Endothelial cell of umbilical vein (primary cell): ENCODE results near the gene SMAD6. TPM values are rescaled to one million over a fixed set of nuclear protein-coding genes. Genes with fewer than 3 reads are reported as not detected.

Source experiments
- BruUV-seq: library from RNA; stranded (reverse); fragments of 400-500 nt; replicated peaks from 2 replicates; lab custom pipeline; 2021; lab: Mats Ljungman, UMichigan
- CTCF ChIA-PET: fragments of 300-600, 350-600 bp; sonication (Branson Sonifier 250); formaldehyde crosslinking; loops from one replicate; lab custom pipeline; 2021; ENCODE audit warnings: antibody characterized with exemption, inconsistent platforms; lab: Charles Lee
- POLR2A ChIA-PET: fragments of 300-600, 350-600 bp; sonication (Branson Sonifier 250); formaldehyde crosslinking; loops from one replicate; lab custom pipeline; 2021; ENCODE audit warnings: antibody characterized with exemption, inconsistent platforms; lab: Charles Lee
- DNase-seq: peaks from one replicate; pipeline ENCODE4 v3.0.0-alpha.2; 2011; ENCODE audit warnings: low read depth, low spot score
- FAIRE-seq: peaks from 2 replicates; lab custom pipeline; 2011; peaks lifted over from hg19 to GRCh38; lab: Jason Lieb, UNC
- H2AFZ ChIP-seq: 2 replicates; pipeline ENCODE4 v1.6.0; 2012; ENCODE audit warnings: low read depth, low read length, control low read depth, inconsistent platforms
- H3K27ac ChIP-seq: 2 replicates; pipeline ENCODE4 v1.5.1; 2011; ENCODE audit warnings: low read depth, mild to moderate bottlenecking, control low read depth, low read length, moderate library complexity; ENCODE audit not compliant: insufficient read depth
- H3K27me3 ChIP-seq, 2 experiments: 2 replicates each; pipeline versions ENCODE4 v1.6.0 to v1.6.1; 2011; ENCODE audit warnings: low read length in 2 of 2, mixed read lengths in 1 of 2; ENCODE audit not compliant: control insufficient read depth in 2 of 2, insufficient read depth in 2 of 2
- H3K36me3 ChIP-seq, 2 experiments: 2 replicates in 1 of 2; 3 replicates in 1 of 2; pipeline ENCODE4 v1.5.1; 2011; ENCODE audit warnings: low read length in 2 of 2, mild to moderate bottlenecking in 1 of 2, moderate library complexity in 1 of 2; ENCODE audit not compliant: control insufficient read depth in 2 of 2, insufficient read depth in 2 of 2; ENCODE audit errors: extremely low read depth in 1 of 2
- H3K4me1 ChIP-seq: 3 replicates; pipeline ENCODE4 v1.5.1; 2011; ENCODE audit warnings: mild to moderate bottlenecking, low read length; ENCODE audit not compliant: control insufficient read depth, insufficient read depth; ENCODE audit errors: extremely low read depth
- H3K4me2 ChIP-seq: 2 replicates; pipeline ENCODE4 v1.6.1; 2011; ENCODE audit warnings: low read length, control low read depth, mixed read lengths; ENCODE audit not compliant: insufficient read depth
- H3K4me3 ChIP-seq, 3 experiments: fragments of 200-600 bp in 1 of 3; sonication (generic), shearing (Covaris generic) in 1 of 3; replicated peaks in 1 of 3; 2 replicates each; pipeline ENCODE4 v1.5.1; 2011 to 2016; ENCODE audit warnings: control low read depth in 3 of 3, low read length in 3 of 3, mild to moderate bottlenecking in 2 of 3, inconsistent platforms in 1 of 3, low read depth in 1 of 3, moderate library complexity in 1 of 3; ENCODE audit not compliant: insufficient read depth in 1 of 3
- H3K79me2 ChIP-seq: 2 replicates; pipeline ENCODE4 v1.6.0; 2012; ENCODE audit warnings: low read length, inconsistent platforms; ENCODE audit not compliant: control insufficient read depth, insufficient read depth
- H3K9ac ChIP-seq: replicated peaks from 2 replicates; pipeline ENCODE3; 2011; ENCODE audit warnings: low read length, control low read depth; ENCODE audit not compliant: insufficient read depth; ENCODE audit errors: extremely low read depth
- H3K9me1 ChIP-seq: replicated peaks from 3 replicates; pipeline ENCODE4 v1.6.0; 2011; ENCODE audit warnings: mild to moderate bottlenecking, low read length; ENCODE audit not compliant: control insufficient read depth, insufficient read depth; ENCODE audit errors: extremely low read depth
- H3K9me3 ChIP-seq: replicated peaks from 2 replicates; pipeline ENCODE4 v1.5.1; 2012; ENCODE audit warnings: low read length, inconsistent platforms; ENCODE audit not compliant: control insufficient read depth, insufficient read depth
- H4K20me1 ChIP-seq: replicated peaks from 2 replicates; pipeline ENCODE3; 2011; ENCODE audit warnings: mild to moderate bottlenecking, low read length; ENCODE audit not compliant: control insufficient read depth, insufficient read depth; ENCODE audit errors: extremely low read depth
- CTCF ChIP-seq, 2 donors: IDR thresholded peaks; 1 replicate in 1 of 2; 2 replicates in 1 of 2; pipeline ENCODE4 v1.5.1; 2011; ENCODE audit warnings: low read length in 2 of 2, mild to moderate bottlenecking in 2 of 2, moderate library complexity in 2 of 2, control low read depth in 1 of 2, inconsistent platforms in 1 of 2, low read depth in 1 of 2; ENCODE audit not compliant: insufficient read depth in 1 of 2; ENCODE audit errors: extremely low read depth in 1 of 2
- EZH2 ChIP-seq: IDR thresholded peaks from 2 replicates; pipeline ENCODE4 v1.6.1; 2012; ENCODE audit warnings: borderline replicate concordance, low read depth, mild to moderate bottlenecking, moderate library complexity, low read length, inconsistent platforms; ENCODE audit not compliant: severe bottlenecking
- FOS ChIP-seq: IDR thresholded peaks from 2 replicates; pipeline ENCODE4 v1.6.1; 2011; ENCODE audit warnings: mild to moderate bottlenecking, low read length, moderate library complexity, borderline replicate concordance; ENCODE audit not compliant: insufficient read depth
- GATA2 ChIP-seq: IDR thresholded peaks from 2 replicates; pipeline ENCODE4 v1.7.0; 2011; ENCODE audit warnings: low read depth, mild to moderate bottlenecking, moderate library complexity, mixed read lengths, low read length; ENCODE audit not compliant: insufficient read length, insufficient read depth
- JUN ChIP-seq: IDR thresholded peaks from 2 replicates; pipeline ENCODE4 v1.6.1; 2011; ENCODE audit warnings: borderline replicate concordance, low read depth; ENCODE audit not compliant: insufficient read length, insufficient read depth
- MYC ChIP-seq: IDR thresholded peaks from one replicate; pipeline ENCODE4 v1.6.1; 2011; ENCODE audit warnings: mild to moderate bottlenecking, low read depth, low read length
- POLR2A ChIP-seq: IDR thresholded peaks from 2 replicates; pipeline ENCODE4 v1.6.1; 2012; ENCODE audit warnings: low read depth, mild to moderate bottlenecking, control low read depth, low read length
- POLR2AphosphoS5 ChIP-seq: IDR thresholded peaks from 2 replicates; pipeline ENCODE4 v1.6.1; 2012; ENCODE audit warnings: low read depth, mild to moderate bottlenecking, control low read depth, low read length, moderate library complexity; ENCODE audit not compliant: insufficient read depth
- dilution Hi-C: fragments of 300-500 bp; cut with MboI; formaldehyde crosslinking; loops from one replicate; pipeline ENCODE4 v1.15.0; 2019; ENCODE audit warnings: low sequenced_read_pairs; ENCODE audit not compliant: extremely low pct_ligation_motif_present
- intact Hi-C: fragments of 100-400 bp; cut with micrococcal nuclease; formaldehyde crosslinking; loops from one replicate; pipeline ENCODE4 v1.10.0; 2022
- polyA plus RNA-seq, 4 experiments: library from polyadenylated mRNA; depleted of rRNA in 3 of 4; stranded (reverse) in 3 of 4; unstranded in 1 of 4; fragments of >200 nt; gene quantifications; 2 replicates each; pipeline versions ENCODE4 v1.2.1 to v1.2.3, GENCODE V29; 2011 to 2012; ENCODE audit warnings: missing spikeins in 1 of 4
- total RNA-seq: library from RNA; stranded (reverse); gene quantifications from 2 replicates; pipeline ENCODE4 v1.2.3, GENCODE V29; 2021
- TF ChIP-seq, protein P1 (sequence below): IDR thresholded peaks from 2 replicates; pipeline ENCODE4 v1.6.1; 2011; ENCODE audit not compliant: insufficient read depth, insufficient read length

Gene SMAD6
- total and polyA plus RNA-seq, 2 donors (not counting 3 experiments of a cell fraction or from before 2014, with no cell fraction given): 7.3 to 12.5 TPM

DNA sequence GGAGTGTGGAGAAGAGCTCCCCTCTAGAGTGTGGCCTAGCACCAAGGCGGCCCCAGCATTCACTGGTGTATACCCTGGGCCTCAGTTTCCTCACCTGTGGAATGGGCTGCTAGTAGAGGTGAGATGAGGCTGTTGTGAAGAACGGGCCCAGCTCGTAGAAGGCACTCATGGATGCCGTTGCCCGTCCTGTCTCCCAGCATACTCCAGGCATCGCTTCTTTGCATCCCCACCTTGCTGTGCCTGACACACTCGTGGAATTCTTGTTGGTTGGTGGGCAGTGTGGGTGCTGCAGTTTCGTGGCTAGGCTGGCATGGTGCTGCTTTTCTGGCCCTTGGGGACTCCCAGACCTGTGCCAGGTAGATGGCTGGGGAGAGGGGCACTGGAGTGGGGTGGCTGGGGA is 76.7 kb downstream of the SMAD6 start:
- FAIRE-seq: no peak
- CTCF ChIA-PET: interaction anchor here (0.6 to 4.4 kb wide), 8 partner anchors 10 to 76 kb away, joined by 3 to 39 read pairs (median 4); partner anchors contain the start of gene SMAD6
- TF ChIP-seq FOS (no peak), JUN (no peak), GATA2 (no peak), POLR2AphosphoS5 (no peak), EZH2 (no peak), CTCF (IDR thresholded peaks at IDR 0.05; ENCODE audit: extremely low read depth in 1 of 2, insufficient read depth in 1 of 2, low read depth in 1 of 2, low read length in 2 of 2) (no peak), MYC (no peak), POLR2A (no peak)
- TF ChIP-seq, protein P1, sequence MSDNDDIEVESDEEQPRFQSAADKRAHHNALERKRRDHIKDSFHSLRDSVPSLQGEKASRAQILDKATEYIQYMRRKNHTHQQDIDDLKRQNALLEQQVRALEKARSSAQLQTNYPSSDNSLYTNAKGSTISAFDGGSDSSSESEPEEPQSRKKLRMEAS: no peak
- Histone ChIP-seq H3K36me3 (peaks cover 0 to 3% of the 10 kb centered on the region in 2 experiments), H2AFZ (no peak overlapping the region), H3K4me1 (peaks cover 9% of the 10 kb centered on the region), H3K4me2 (no peak overlapping the region), H3K4me3 (no peak overlapping the region), H3K9ac (no peak overlapping the region), H3K9me1 (no peaks in the 10 kb centered on the region), H3K27me3 (no peaks in the 10 kb centered on the region), H3K9me3 (no peaks in the 10 kb centered on the region), H3K27ac (no peak overlapping the region), H4K20me1 (no peaks in the 10 kb centered on the region), H3K79me2 (peaks cover 9% of the 10 kb centered on the region)
- no peak for DNase-seq
- POLR2A ChIA-PET: no interaction called here
- dilution Hi-C loops: no loop called here
- BruUV-seq: no TSS peak
- intact Hi-C loops: no loop called here
